Measurements from ENCODE around the gene MOAP1.
A peak's percentile ranks its signal among the peaks of the same experiment; 100 is the strongest.
"Not testable (repeated sequence)": the region's sequence is repeated elsewhere in the genome, so short reads cannot be mapped to it uniquely, and the experiment has no call there.

MOAP1 gene

GRCh38 chr14:93184391-93185348 lies at the start of gene MOAP1, which contains the start of gene LYSET:
Gene MOAP1, minus strand, starts transcription at chr14:93184897. Its CDS starts 655 bp downstream, at chr14:93184242.
Gene LYSET, plus strand, starts transcription at chr14:93185317. Its CDS starts 89 bp downstream, at chr14:93185406.
- DNase-seq = peak; percentile 83

- DNase-seq = not testable (repeated sequence)
Observed at GRCh38 chr14:93233078-93233477, 48.4 kb upstream of the MOAP1 start.

GRCh38 chr14:93232159-93232558 lies 47.5 kb upstream of the MOAP1 start:
- DNase-seq = no peak

GRCh38 chr14:93231129-93231979 lies 46.7 kb upstream of the MOAP1 start:
- peak; percentile 24 for DNase-seq

GRCh38 chr14:93230539-93230938 lies 45.8 kb upstream of the MOAP1 start:
- DNase-seq = no peak

- DNase-seq = no peak
Observed at GRCh38 chr14:93228550-93228949, 43.9 kb upstream of the MOAP1 start.

- no peak for DNase-seq
Observed at GRCh38 chr14:93223565-93223964, 38.9 kb upstream of the MOAP1 start.

- DNase-seq = no peak
Observed at GRCh38 chr14:93220509-93220908, 35.8 kb upstream of the MOAP1 start.

GRCh38 chr14:93219103-93219726 lies 34.5 kb upstream of the MOAP1 start:
- peak; percentile 65 for DNase-seq

GRCh38 chr14:93214598-93214997 lies 29.9 kb upstream of the MOAP1 start:
- DNase-seq = no peak

- no peak for DNase-seq
Observed at GRCh38 chr14:93212432-93212831, 27.7 kb upstream of the MOAP1 start.

- peak; percentile 60 for DNase-seq
Observed at GRCh38 chr14:93207468-93208308, 23.0 kb upstream of the MOAP1 start.

GRCh38 chr14:93206793-93207467 lies 22.2 kb upstream of the MOAP1 start, which contains the start of the genes GON7 and UBR7:
Gene GON7, minus strand, starts transcription at chr14:93207065. Its CDS starts 28 bp downstream, at chr14:93207037.
Gene UBR7, plus strand, starts transcription at chr14:93207256. Its CDS starts 36 bp downstream, at chr14:93207292.
- peak; percentile 100 for DNase-seq

GRCh38 chr14:93201155-93201704 lies 16.5 kb upstream of the MOAP1 start:
- DNase-seq = no peak

- DNase-seq = no peak
Observed at GRCh38 chr14:93200553-93200952, 15.9 kb upstream of the MOAP1 start.

- DNase-seq = no peak
Observed at GRCh38 chr14:93199031-93199430, 14.3 kb upstream of the MOAP1 start.

- DNase-seq = no peak
Observed at GRCh38 chr14:93195316-93195999, 10.8 kb upstream of the MOAP1 start.

GRCh38 chr14:93186956-93187355 lies 2.3 kb upstream of the MOAP1 start:
- no peak for DNase-seq

GRCh38 chr14:93186466-93186865 lies 1.8 kb upstream of the MOAP1 start:
- DNase-seq = no peak

GRCh38 chr14:93185349-93185720 lies 638 bp upstream of the MOAP1 start:
- DNase-seq = peak; percentile 5

Data from HCEC 1CT (cell line).